NCI-H146 treated with DMSO at 0.1 percent for 48 hours (cell line): Measurements from ENCODE around the gene TMEM201.
"Not testable (repeated sequence)": the region's sequence is repeated elsewhere in the genome, so short reads cannot be mapped to it uniquely, and the experiment has no call there.

Experiments
- DNase-seq: peaks from one replicate; lab custom pipeline; 2025; ENCODE audit not compliant: unreplicated experiment; lab: John Stamatoyannopoulos, UW

The TMEM201 gene

GRCh38 chr1:9588551-9589143 is at the start of gene TMEM201:
Gene TMEM201, plus strand, starts transcription at chr1:9588911. Its CDS starts 20 bp downstream, at chr1:9588931.
- peak; percentile 81 for DNase-seq

- peak; percentile 58 for DNase-seq
Observed at GRCh38 chr1:9539165-9539828, 49.4 kb upstream of the TMEM201 start, which contains the start of gene SLC25A33. Gene SLC25A33, plus strand, starts transcription at chr1:9539465. Its CDS starts 227 bp downstream, at chr1:9539692.

DNA sequence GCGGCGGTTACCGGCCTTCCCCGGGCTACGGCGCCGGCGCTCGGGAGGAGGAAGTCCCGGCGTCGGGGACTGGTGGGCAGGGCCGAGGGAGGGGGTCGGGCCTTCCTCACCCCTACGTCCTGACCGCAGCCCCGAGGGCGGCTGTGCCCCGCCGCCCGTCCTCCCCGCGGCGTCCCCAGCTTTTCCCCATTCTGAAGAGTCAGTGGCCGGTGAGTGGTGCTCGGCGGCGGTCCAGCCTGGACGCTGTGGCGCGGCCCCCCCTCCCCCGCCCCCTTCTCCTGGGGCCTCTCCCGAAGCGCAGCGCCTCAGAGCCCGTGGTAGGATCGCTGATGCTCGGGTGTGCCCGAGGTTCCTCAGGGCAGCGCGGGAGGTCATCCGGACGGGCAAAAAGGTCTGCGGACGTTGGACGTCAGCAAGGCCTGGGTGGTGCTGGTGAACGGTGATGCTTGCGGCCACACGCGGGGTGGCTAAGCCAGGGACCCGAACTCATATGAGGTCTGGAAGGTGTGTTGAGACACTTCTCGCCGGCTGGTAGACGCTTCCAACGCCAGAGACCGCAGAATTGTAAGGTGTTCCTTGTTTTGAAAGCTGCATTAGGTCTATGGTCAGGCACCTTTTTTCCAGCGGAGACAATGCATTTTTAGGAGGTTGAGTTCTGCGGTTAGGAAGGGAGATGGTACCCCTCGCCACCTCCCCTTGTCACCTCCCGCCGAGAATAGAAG is 48.7 kb upstream of the TMEM201 start:
- peak; percentile 9 for DNase-seq

DNA sequence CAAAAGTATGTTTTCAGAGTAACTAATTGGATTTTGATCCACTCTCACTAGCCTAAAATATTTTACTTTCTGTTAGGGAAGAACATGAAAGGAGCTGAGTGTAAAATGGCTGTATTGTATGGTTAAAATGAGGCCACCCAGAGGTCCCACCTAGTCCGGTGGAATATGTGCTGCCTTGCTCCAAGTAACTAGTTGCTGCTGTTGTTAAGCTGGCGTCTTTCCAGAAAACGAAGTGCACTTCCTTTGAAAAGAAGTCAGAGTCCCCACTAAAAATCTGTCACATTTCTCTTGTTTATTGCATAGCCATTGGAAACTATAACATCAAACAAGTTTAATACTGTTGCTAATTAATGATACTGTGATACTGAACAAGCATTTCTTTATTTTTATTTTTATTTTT is 46.3 kb upstream of the TMEM201 start:
- no peak for DNase-seq

GRCh38 chr1:9544926-9545325 is 43.8 kb upstream of the TMEM201 start:
- no peak for DNase-seq

GRCh38 chr1:9549955-9550546 is 38.7 kb upstream of the TMEM201 start:
- no peak for DNase-seq

DNA sequence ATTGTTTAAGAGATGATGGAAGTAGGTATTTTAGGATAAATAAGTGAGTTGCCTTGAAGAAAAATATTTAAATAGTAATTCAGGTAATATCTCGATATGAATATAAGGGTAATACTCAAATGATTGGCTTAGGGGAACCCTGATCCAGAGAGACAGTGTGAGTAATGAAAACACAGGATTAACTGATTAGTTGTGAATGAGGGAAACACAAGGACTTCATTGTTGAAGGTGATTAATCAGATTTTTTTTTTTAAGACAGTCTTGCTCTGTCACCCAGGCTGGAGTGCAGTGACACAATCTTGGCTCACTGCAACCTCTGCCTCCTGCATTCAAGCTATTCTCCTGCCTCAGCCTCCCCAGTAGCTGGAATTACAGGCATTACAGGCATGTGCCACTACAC is 36.7 kb upstream of the TMEM201 start:
- DNase-seq, result no peak

GRCh38 chr1:9553736-9554144 is 35.0 kb upstream of the TMEM201 start:
- no peak for DNase-seq

- DNase-seq, result no peak
Observed at GRCh38 chr1:9555942-9556341, 32.8 kb upstream of the TMEM201 start.

DNA sequence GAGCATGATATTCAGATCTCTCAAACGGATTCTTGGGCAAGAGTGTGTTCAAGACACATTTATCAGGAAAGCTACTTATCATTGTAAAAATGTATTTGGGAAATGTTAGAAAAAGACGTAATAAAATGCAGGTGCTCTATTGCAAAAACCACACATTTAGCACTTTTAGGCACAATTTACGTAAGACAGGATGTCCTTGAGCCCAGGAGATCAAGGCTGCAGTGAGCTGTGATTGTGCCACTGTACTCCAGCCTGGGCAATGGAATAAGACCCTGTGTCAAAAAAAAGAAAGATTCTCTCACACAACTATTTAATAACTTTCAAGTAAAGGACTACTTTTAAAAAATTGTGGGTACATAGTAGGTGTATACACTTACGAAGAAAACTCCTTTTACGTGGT is 31.1 kb upstream of the TMEM201 start:
- no peak for DNase-seq

- DNase-seq, result no peak
Observed at GRCh38 chr1:9558271-9558945, 30.3 kb upstream of the TMEM201 start.

GRCh38 chr1:9558946-9559545 is 29.7 kb upstream of the TMEM201 start:
- no peak for DNase-seq

GRCh38 chr1:9559673-9560072 is 29.0 kb upstream of the TMEM201 start:
- DNase-seq, result no peak

GRCh38 chr1:9560090-9560489 is 28.6 kb upstream of the TMEM201 start:
- not testable (repeated sequence) for DNase-seq

GRCh38 chr1:9561429-9561828 is 27.3 kb upstream of the TMEM201 start:
- DNase-seq, result peak; percentile 1

DNA sequence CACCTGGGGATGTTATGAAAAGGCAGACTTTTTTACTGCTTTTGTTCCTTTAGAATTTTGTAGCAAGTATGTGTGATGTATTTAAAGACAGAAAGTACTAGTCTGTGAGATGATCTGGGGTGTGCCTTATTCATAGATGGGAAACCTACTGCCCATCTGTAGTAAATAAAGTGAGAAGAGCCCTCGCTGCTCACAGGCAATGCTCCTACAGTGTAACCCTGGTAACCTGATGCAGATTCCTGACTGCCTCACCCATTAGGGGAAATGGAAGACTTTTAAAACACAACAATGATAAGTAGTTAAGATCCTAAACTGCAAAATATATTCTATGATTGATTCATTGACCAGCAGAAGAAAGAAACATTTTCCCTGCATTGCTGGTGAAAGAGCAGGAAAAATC is 19.4 kb upstream of the TMEM201 start:
- no peak for DNase-seq

DNA sequence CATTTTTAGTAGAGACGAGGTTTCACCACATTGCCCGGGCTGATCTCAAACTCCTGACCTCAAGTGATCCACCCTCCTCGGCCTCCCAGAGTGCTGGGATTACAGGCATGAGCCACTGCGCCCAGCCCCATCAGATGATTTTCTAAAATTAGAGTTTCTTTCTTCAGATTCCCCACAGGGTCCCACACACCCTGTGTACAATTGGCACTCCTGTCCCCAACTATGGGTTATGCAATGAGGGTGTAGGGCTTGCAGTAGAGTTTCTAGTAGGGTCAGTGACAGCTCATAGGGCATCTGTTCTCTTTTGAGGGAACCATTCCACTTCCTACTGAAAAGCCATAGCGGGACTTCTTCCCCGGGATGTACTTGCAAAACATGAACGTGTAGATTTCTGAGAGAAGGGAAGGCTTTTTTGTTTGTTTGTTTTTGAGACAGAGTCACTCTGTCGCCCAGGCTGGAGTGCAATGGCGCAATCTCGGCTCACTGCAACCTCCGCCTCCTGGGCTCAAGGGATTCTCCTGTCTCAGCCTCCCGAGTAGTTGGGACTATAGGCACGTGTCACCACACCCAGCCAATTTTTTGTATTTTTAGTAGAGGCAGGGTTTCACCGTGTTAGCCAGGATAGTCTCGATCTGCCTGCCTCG is 17.7 kb upstream of the TMEM201 start:
- not testable (repeated sequence) for DNase-seq

- DNase-seq, result no peak
Observed at GRCh38 chr1:9573723-9574122, 15.0 kb upstream of the TMEM201 start.

DNA sequence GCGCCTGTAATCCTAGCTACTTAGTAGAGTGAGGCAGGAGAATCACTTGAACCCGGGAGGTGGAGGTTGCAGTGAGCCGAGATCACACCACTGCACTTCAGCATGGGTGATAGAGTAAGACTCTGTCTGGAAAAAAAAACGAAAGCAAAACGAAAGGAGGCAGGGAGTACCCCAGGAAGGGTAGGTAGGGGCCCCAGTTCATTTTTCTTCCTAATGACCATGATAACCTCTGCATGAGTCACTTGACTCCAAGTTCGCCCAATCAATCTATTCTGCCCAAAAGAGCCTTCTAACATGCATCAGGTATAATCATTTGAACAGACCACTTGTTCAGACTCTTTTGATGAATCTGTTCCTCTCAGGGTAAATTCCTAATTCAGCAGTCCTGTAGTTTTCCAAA is 13.2 kb upstream of the TMEM201 start:
- no peak for DNase-seq

- DNase-seq, result no peak
Observed at GRCh38 chr1:9576903-9577302, 11.8 kb upstream of the TMEM201 start.
